Effector CD8-positive, alpha-beta T cell (primary cell): ENCODE results near the gene TMEM91.

ENCODE experiments used
- DNase-seq: peaks from one replicate; lab custom pipeline; 2025; lab: John Stamatoyannopoulos, UW

The TMEM91 gene

GRCh38 chr19:41411100-41411967, 35.0 kb downstream of the TMEM91 start:
- DNase-seq: no peak

- DNase-seq: no peak
These were observed 35.6 kb downstream of the TMEM91 start for GRCh38 chr19:41411968-41412265.

DNA sequence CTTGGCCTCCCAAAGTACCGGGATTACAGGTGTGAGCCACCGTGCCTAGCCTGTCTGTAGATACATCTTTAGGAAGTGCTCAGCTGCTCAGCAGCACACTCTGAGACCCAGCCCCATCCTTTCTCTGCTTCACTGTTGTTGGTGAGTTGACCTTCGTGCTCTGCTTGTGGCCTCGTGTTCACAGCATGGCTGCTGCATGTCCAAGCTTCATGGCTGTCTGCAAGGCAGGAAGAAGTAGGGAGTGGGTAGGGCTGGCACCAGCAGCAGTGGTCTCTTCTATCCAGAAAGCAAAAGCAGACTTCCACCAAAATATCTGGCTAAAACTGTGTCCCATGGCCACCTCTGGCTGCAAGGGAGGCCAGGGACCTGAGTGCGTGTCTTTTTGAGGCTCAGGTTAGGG, 36.6 kb downstream of the TMEM91 start:
- no peak for DNase-seq

DNA sequence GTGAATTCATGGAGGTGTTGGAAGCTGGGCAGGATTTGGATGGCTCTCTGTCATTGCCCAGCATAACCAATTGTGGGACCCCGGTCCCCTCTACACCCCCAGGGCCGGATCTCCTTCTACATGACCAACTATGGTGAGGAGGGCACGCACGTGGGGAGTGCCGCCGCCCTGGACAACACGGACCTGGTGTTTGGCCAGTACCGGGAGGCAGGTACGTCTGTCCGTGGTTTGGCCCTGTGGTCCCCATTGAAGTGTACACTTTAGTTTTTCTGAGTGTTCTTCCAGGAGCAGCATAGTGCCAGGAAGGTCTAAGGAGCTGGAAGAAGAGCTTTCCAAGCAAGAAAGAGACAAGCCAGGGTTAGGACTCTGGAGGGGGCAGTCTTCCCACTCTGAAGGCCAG, 37.6 kb downstream of the TMEM91 start:
- no peak for DNase-seq

DNA sequence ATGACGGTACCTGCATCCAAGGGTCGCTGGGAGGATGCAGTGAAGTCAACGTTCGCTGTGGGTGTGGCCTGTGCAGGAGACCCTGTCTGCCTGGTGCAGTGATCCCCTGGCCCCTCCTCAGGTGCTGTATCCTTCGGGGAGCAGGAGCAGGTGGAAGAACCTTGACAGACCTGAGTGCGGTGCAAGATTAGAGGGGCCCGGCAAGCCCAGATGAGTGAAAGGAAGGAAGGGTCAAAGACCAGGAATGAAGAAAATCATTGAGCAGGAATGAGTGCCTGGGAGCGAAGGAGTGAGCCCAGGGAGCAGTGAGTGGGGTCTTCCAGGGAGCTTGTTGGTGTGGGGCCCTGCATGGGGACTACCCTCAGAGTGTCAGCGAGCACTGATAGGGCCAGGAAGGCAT, 38.1 kb downstream of the TMEM91 start:
- no peak for DNase-seq

DNA sequence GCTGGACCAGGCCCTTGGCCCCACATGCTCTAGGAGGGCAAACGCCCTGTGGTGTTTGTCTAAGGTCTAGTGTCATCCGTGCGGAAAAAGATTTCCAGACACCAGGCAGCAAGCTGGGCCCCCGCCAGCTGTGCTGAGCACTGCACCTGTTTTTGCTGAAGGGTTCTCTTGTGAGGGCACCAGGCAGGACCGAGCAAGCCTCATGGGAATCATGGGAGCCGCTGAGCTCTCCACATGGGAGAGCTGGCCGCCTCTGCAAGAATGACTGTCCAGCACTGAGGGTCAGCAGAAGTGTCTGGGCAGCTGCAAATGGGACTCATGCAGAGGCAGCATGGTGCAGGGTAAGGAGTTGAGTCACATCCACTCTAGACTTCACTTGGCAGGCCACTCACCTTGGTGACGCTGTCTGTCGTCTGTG, 38.8 kb downstream of the TMEM91 start:
- no peak for DNase-seq

GRCh38 chr19:41416194-41416674, 39.9 kb downstream of the TMEM91 start:
- no peak for DNase-seq

- DNase-seq: no peak
These were observed 44.0 kb downstream of the TMEM91 start for GRCh38 chr19:41420101-41420880.

- no peak for DNase-seq
These were observed 45.0 kb downstream of the TMEM91 start for GRCh38 chr19:41421314-41421713.

DNA sequence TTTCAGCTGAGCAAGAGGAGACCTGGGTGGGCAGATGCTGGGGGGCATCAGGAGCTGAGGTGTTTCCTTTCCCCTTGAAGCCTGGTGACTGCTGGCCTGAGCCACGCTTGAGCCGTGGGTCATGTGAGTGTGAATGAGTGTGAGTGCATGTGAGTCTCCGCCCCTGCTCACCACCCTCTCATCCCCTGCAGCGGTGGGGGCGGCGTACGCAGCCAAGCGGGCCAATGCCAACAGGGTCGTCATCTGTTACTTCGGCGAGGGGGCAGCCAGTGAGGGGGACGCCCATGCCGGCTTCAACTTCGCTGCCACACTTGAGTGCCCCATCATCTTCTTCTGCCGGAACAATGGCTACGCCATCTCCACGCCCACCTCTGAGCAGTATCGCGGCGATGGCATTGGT, 45.6 kb downstream of the TMEM91 start:
- no peak for DNase-seq

- no peak for DNase-seq
These were observed 46.1 kb downstream of the TMEM91 start for GRCh38 chr19:41422456-41422855.

DNA sequence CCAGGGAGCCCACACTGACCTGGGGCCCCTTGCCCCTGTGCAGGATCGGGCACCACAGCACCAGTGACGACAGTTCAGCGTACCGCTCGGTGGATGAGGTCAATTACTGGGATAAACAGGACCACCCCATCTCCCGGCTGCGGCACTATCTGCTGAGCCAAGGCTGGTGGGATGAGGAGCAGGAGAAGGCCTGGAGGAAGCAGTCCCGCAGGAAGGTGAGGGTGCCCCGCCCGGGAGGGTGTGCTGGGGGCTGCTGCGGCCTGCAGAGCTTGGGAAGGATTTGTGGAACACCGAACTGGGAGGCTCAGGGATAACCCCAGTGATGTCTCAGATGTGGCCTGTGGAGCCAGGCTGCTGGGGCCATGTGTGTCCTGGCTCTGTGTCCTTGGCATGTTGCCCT, 46.6 kb downstream of the TMEM91 start:
- no peak for DNase-seq

DNA sequence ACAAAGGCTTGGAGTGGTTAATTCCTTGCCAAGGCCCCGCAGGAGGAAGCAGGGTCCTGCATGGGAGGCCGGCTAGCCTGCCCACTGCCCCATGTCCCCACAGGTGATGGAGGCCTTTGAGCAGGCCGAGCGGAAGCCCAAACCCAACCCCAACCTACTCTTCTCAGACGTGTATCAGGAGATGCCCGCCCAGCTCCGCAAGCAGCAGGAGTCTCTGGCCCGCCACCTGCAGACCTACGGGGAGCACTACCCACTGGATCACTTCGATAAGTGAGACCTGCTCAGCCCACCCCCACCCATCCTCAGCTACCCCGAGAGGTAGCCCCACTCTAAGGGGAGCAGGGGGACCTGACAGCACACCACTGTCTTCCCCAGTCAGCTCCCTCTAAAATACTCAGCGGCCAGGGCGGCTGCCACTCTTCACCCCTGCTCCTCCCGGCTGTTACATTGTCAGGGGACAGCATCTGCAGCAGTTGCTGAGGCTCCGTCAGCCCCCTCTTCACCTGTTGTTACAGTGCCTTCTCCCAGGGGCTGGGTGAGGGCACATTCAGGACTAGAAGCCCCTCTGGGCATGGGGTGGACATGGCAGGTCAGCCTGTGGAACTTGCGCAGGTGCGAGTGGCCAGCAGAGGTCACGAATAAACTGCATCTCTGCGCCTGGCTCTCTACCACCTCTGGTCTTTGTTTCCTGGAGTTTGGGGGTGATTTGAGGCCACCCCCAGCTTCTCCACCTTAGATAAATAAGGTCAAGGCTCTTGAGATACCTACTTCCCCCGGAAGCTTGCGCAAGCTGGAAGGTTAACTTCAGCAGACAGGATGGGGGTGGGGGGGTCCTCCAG, 48.2 kb downstream of the TMEM91 start:
- DNase-seq: no peak

DNA sequence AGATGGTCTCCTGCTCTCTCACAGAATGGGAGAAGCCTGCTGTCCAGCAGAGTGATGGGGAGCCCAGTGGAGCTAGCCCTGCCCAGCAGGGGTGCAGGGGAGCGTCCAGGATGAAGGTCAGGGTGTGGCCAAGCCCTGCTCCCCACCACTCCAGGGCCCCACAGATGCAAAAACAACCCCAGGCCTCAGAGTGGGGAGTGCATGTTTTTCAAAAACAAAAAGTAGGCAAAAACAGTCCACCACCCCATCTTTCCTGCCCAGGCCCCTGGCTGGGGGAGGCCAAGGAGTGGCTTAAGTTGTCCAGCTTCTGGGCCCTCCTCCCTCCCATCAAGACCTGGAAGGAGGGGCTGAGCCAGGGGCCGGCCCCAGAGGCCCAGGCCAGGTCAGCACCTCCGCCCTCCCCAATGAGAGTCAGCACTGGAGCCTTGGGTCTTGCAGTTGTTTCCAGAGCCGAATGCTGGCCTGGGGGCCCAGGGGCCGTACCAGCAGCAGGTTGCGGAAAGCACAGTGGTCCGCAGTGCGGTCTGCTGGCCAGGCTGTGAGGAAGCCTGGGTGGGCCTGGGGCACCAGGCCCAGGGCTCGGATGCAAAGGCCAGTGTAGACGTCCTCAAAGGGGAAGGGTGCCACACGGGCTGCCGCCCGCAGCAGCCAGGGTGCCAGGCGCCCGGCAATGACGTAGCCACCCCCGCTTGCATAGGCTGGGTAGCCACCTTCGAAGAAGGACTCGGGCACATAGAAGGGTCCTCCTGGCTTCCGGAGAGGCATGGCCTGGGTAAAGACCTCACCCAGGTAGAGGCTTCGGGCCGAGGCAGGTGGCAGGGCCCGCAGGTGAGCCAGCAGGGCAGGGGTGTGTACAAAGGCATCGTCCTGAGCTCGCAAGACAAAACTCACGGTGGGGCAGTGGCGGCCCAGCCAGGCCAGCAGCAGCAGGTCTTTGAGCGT, 49.1 kb downstream of the TMEM91 start:
- DNase-seq: no peak

DNA sequence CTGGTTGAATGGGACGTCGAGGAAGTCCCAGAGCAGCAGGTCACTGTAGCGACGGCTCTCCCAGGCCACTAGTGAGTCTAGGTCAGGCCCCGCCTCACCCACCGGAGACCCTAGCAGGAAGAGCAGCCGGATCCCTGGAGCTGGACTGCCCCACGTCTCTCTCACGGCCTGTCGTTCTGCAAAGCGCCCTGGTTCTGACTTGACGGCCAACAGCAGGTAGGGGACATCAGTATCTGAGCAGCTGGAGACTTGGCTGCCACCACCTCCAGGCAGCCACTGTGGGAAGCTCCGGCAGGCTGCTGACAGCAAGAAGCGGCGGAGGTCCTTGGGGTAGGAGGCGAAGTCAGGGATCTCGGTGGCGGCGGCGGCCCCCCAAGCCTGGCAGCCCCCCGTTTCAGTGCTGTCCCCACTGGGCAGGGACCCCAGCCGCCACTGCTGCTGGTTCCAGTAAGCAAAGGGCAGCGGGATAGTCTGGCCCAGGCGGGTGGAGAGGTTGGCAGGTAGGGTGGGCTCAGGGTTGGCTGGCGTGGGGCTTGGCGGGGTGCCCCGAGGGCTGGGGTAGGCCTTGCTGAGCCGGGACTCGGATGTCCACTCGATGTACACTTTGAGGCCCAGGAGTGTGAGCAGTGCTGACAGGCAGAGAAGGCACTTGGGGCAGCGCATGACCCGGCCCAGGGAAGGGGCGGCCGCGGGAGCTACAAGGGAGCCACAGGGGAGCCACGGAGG, 49.9 kb downstream of the TMEM91 start:
- no peak for DNase-seq

GRCh38 chr19:41426952-41427646, 50.8 kb downstream of the TMEM91 start, which contains the start of gene B3GNT8:
TSS of gene B3GNT8 (minus strand) at chr19:41427374. CDS start at chr19:41426778, 596 bp downstream.
- peak; percentile 10 for DNase-seq

- no peak for DNase-seq
These were observed 51.5 kb downstream of the TMEM91 start for GRCh38 chr19:41427647-41428480.

DNA sequence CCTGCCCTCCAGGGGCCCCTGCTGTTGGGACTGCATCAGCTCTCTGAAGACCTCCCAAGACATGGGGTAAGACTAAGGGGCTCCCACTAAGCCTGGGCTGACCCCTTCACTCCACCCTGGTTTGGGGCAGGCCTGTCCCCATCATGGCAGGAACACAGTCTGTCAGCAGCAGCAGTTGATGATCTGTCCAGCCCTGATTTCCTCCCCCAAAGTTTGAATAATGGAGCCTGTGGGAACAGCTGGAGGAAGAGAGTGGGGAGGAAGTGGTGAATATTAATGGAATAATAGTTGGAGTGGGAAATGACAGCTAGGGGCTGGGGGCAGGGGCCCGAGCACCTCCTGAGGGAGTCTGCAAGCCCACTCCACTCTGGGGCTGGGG, 52.1 kb downstream of the TMEM91 start:
- DNase-seq: no peak

GRCh38 chr19:41430922-41431321, 54.6 kb downstream of the TMEM91 start:
- no peak for DNase-seq
